GM21390 (cell line): ENCODE measurements around the gene CASKIN1.
"Not testable (repeated sequence)": the region's sequence is repeated elsewhere in the genome, so short reads cannot be mapped to it uniquely, and the experiment has no call there.

Experiments
- ATAC-seq: cut with Tn5 transposase; IDR thresholded peaks from one replicate; pipeline ENCODE4 v1.9.1; 2021; ENCODE audit not compliant: unreplicated experiment

CASKIN1 gene, protein sequence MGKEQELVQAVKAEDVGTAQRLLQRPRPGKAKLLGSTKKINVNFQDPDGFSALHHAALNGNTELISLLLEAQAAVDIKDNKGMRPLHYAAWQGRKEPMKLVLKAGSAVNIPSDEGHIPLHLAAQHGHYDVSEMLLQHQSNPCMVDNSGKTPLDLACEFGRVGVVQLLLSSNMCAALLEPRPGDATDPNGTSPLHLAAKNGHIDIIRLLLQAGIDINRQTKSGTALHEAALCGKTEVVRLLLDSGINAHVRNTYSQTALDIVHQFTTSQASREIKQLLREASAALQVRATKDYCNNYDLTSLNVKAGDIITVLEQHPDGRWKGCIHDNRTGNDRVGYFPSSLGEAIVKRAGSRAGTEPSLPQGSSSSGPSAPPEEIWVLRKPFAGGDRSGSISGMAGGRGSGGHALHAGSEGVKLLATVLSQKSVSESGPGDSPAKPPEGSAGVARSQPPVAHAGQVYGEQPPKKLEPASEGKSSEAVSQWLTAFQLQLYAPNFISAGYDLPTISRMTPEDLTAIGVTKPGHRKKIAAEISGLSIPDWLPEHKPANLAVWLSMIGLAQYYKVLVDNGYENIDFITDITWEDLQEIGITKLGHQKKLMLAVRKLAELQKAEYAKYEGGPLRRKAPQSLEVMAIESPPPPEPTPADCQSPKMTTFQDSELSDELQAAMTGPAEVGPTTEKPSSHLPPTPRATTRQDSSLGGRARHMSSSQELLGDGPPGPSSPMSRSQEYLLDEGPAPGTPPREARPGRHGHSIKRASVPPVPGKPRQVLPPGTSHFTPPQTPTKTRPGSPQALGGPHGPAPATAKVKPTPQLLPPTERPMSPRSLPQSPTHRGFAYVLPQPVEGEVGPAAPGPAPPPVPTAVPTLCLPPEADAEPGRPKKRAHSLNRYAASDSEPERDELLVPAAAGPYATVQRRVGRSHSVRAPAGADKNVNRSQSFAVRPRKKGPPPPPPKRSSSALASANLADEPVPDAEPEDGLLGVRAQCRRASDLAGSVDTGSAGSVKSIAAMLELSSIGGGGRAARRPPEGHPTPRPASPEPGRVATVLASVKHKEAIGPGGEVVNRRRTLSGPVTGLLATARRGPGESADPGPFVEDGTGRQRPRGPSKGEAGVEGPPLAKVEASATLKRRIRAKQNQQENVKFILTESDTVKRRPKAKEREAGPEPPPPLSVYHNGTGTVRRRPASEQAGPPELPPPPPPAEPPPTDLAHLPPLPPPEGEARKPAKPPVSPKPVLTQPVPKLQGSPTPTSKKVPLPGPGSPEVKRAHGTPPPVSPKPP (N-terminal part only)

DNA sequence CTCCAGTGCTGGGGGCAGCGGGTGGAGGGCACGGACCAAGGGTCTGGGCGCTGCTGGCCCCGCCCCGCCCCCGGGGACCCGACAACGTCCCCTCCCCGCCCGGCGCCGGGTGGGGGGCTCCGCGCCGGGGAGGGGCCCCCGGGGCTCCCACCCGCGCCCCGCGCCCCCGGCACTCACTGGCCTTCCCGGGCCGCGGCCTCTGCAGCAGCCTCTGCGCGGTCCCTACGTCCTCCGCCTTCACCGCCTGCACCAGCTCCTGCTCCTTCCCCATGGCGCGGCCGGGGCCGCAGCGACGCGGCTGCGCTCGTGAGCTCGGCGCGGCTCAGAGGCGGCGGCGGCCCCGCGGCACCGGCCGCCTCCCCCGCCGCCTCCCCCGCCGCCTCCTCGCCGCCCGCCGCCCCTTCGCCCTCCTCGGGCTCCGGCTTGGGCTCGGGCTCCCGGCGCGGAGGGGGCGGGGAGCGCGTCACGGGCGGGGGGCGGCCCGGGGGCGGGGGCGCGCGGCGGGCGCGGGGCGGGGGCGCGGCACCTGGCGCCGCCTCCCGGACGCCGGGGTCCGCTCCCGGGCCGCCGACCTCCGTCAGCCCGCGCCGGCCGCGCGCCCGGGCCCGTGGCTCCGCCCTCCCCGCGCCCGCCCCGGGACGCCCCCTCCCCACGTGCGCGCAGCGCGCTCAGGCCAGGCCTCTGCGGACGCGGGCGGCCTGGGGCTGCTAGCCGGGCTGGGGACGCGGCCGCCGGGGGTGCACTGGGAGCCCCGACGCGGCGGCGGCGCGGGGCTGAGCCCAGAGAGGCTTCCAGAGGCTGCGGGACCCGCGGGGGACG is at the start of gene CASKIN1:
Gene CASKIN1, minus strand, starts transcription at position 444 of the 819 bp plus-strand sequence. Its CDS starts 173 bp downstream, at position 271.
- no peak for ATAC-seq

DNA sequence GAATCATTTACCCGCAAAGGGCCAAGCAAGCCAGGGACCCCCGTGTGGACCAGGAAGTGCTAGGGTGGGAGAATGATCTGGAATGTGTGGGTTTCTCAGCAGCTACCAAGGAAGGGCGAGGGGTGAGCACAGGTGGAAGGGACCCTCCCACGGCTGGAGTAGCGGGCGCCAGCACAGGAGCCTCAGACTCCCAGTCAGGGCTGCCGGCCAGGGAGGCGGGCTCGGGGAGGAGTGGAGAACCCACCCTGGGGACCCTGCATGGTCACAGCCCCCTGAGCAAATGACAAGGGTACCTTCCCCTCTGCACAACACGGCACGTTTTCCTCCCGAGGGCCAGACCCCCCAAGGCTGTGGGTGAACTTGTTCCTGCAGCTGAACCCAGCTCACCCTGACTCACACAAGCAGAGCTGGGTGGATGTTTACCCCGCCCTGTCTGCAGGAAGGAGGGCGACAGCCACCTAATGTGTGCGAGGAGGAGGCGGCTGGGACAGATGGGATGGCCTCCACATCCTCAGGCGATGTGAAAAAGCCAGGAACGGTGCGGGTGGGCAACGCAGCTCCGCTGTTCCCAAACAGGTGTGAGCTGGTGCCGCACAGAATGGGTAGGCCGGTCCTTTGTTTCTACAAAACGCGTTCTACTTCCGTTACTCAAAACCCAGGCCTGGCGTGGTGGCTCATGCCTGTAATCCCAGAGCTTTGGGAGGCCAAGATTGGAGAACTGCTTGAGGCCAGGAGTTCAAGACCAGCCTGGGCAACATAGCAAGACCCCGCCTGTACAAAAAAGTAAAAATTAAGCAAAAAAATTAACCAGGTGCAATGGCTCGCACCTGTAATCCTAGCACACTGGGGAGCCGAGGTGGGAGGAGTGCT is 48.8 kb upstream of the CASKIN1 start:
- ATAC-seq, result no peak

DNA sequence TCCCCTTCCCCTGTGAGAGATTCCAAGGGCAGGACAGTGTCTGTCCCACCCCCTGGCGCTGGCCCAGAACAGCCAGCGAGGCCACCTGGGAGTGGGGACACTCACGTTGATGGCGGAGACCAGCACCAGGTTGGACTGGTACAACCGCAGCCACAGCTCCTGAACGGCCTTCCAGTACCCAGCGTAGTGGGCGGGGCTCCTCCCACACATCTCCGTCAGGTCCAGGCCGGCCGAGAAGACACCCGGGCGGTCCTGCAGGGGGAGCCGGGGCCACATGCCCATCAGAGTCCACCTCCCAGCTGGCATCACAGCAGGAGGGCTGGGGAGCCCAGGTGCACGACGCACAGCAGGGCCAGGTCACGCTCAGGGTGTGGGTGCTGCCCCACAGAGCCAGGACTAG is 47.9 kb upstream of the CASKIN1 start:
- no peak for ATAC-seq

DNA sequence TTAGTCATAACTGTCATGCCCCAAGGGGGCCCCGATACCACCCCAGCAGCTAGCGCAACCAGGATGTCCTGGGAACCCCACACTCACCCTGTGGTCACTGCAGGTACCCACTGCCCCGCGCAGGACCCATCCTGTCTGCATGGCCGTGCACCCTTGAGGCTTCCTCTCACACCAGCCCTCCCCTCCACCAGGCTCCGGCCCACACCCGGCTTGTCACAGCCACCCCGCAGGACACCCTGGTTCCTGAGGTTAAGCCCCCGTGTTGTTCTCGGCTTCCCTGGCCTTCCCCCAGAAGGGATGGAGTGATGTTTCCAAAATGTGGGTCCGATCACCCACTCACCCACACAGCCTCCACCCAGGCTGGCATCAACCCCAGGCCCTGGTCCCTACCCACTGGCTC is 47.4 kb upstream of the CASKIN1 start:
- ATAC-seq, result no peak

DNA sequence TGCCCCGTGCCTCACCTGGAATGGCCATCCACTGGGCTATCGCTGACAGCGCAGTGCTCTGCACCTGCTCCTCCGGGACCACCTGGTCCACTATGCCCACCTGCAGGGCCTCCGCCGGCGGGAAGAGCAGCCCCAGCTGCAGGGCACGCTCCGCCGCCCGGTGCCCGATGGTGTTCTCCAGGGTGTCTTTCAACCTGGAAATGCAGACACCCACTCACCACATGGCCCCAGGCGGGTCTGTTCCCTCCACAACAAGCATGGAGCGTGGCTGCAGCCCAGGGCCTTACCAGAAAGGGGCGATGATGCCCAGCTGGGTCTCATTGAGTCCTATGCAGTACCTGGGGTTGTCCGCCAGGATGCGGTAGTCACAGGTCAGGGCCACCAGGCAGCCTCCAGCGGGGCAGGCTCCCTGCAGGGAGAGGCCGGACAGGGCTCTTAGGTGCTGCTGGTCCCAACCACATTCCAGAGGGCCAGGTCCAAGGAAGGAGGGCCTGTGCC is 46.7 kb upstream of the CASKIN1 start:
- no peak for ATAC-seq

DNA sequence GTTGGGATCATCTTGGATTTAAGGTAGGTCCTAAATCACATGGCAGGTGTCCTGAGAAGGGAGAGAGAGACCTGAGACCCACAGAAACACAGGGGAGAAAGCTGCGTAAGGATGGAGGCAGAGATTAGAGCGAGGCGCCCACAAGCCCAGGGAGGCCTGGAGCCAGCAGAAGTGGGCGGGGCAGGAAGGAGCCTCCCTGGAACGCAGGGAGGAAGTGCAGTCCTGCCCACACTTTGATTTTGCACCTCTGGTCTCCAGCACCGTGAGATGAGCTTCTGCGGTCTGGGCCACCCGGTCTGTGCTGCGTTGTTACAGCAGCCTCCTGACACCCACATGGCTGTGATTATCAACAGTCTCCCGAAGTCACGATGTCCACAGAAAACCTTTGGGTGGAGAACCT is 46.2 kb upstream of the CASKIN1 start:
- ATAC-seq, result no peak

DNA sequence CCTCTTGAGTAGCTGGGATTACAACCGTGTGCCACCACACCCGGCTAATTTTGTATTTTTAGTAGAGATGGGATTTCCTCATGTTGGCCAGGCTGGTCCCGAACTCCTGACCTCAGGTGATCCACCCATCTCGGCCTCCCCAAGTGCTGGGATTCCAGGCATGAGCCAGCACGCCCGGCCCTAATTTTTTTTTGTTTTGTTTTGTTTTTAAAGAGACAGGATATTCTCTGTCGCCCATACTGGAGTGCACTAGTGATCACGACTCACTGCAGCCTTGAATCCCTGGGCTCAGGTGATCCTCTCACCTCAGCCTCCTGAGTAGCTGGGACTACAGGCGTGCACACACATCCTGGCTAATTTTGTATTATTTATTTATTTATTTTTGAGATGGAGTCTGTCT is 43.9 kb upstream of the CASKIN1 start:
- not testable (repeated sequence) for ATAC-seq

DNA sequence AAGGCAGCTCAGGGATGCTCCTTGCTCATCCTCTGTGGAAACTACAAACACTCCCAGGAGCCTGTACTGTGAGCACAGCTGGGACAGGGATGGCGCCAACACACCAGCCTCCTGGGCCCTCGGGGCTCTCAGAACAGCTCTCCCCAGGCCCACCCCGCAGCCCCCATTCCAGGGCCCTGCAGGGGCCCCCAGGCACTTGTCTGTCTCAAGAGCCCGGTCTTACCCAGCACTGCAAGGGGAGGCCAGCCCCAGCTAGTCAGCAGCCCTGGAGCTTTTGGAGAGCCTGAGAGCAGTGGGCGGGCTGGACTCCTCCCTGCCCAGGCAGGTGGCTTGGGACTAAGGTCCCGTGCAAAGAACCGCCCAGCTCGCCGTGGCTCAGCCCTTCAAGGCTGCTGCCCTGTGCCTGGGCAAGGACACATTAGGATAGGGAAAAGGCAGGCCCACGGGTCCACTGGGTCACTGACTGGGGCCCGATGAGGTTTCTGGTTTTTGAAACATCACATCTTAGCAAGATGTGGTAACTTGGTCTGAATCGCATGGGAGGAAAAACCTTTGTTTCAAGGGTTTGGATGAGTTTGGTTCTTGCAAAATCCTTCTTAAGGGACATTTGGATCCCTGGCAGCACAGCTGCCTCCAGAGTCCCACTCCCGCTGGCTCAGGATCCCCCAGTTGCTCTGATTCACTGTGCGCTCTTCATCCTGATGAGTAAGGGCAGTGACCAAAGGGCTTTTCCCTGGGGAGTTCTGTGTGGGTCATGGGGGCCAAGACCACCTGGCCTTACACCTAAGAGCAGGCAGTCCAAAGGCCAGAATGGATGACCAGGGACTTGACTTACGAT is 42.7 kb upstream of the CASKIN1 start:
- ATAC-seq, result no peak

DNA sequence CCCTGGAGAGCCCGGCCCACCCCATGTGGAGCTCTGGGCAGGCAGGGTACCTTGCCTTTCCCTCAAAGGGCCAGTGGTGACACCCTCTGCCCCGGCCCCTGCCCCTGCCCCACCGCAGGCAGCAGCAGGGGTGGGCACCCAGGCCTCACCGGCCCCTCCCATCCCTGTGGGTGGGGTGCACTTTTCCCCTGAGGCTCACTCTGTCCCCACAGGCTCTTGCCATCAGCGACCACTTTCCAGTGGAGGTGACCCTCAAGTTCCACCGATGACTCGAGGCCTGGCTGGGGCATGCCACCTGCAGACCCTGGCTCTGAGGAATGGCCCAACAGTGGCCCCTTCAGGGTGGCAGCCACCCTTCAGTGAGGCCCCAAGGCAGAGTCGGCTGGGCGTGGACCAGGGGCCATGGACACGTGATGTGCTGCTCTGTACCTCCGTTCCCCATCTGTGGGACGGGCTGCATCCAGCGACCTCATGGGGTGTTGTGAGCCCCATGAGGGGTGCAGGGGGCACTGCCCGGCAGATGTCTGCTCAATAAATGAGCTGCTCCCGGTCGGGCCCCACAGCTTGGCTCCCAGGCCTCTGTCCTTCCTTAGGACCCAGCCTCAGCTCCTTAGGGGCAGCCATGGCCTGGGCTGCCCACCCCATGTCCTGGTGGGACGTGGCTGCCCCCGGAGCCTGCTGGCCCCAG is 41.9 kb upstream of the CASKIN1 start:
- no peak for ATAC-seq

DNA sequence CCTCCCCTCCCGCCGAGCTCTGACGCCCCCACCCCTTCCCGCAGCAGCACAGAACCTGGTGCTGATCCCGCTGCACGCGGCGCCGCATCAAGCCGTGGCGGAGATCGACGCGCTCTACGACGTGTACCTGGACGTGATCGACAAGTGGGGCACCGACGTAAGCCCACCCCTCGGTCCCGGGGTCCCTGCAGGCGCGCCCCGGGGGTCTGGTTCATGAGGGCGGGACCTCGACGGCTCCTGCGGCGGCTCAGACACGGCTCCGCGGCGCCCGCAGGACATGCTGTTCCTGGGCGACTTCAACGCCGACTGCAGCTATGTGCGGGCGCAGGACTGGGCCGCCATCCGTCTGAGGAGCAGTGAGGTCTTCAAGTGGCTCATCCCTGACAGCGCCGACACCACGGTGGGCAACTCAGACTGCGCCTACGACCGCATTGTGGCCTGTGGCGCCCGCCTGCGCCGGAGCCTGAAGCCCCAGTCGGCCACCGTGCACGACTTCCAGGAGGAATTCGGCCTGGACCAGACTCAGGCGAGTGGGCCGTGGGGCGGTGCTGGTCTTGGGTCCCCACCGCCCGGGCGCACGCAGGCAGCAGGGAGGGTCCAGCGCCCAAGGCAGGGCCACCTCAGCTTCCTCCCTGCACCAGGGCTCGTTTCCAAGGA is 41.2 kb upstream of the CASKIN1 start:
- no peak for ATAC-seq

DNA sequence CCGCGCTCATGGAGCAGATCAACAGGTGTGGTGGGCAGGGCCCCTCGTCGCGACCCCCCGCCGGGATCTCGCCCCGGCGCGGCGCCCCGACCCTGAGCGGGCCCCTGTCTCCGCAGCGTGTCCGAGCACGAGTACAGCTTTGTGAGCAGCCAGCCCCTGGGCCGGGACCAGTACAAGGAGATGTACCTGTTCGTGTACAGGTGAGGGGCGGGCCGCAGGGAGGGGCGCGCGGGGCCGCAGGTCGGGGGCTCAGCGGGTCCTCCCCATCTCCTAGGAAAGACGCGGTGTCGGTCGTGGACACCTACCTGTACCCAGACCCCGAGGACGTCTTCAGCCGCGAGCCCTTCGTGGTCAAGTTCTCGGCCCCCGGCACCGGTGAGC is 40.7 kb upstream of the CASKIN1 start:
- no peak for ATAC-seq

DNA sequence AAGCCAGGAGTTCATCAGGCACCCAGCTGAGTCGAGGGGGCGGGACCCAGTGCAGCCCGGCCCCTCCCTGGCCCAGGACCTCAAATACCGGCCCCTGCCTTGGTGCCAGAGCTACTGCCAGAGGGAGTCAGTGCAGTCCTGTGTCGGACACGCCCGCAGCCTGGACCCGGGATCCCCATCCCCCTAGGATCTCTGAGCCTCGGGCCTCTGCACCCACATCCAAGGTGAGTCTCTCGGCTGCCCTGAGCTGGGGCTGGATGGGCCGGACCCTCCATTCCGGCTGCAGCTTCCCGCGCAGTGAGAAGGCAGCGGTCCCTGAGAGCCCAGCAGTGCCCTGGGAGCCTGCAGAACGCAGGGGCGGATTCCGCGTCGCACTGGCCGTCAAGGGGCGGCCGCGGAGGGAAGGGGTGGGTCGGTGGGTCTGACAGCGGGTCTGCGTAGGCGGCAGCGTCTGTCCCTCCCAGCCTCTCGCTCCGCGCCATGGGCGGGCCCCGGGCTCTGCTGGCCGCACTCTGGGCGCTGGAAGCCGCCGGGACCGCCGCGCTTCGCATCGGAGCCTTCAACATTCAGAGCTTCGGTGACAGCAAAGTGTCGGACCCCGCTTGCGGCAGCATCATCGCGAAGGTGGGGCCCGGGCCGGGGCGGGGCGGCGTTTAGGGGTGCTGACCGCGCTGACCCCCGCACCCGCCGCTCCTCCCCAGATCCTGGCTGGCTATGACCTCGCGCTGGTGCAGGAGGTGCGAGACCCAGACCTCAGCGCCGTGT is 40.1 kb upstream of the CASKIN1 start, which contains the start of gene DNASE1L2:
Gene DNASE1L2, plus strand, starts transcription at position 108 of the 765 bp plus-strand sequence. Its CDS starts 373 bp downstream, at position 481.
- no peak for ATAC-seq

DNA sequence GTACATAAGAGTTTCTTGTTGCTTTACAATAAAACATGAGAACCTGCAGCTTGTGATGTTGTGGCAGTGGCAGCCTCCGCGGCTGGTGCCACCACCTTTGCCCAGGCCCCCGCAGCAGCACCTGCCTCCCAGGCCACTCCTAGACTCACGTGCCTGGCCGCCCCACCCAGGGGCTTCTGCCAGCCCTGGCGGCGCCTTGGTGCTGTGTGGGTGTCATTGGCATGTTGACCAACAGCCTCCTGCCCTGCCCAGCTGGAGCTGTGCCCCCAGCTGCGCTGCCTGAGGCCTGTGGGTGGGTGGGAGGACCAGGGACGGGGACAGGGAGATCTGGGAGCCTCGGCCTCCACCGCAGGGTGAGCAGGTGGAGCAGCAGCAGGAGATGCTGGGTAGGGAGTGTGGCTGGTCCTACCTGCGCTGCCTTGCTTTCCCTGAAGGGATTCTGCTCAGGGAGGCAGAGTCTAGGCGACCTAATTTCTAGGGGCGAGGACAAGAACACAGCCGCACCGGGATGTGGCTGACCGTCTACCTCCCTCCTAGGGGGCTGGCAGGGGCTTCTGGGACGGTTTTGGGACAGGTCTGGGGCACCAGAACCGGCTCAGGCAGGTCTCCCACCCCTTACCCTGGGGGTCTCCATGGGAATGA is 39.4 kb upstream of the CASKIN1 start:
- ATAC-seq, result no peak

DNA sequence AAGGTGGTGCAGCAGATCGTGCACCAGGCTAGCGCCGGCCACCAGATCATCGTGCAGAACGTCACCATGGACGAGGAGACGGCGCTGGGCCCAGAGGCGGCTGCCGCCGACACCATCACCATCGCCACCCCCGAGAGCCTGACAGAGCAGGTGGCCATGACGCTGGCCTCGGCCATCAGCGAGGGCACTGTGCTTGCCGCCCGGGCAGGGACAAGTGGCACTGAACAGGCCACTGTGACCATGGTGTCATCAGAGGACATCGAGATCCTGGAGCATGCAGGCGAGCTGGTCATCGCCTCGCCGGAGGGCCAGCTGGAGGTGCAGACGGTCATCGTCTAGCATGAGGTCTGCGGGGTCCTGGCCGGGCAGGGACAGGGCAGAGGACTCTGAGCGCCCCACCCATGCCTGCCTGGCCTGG is 38.8 kb upstream of the CASKIN1 start:
- no peak for ATAC-seq

DNA sequence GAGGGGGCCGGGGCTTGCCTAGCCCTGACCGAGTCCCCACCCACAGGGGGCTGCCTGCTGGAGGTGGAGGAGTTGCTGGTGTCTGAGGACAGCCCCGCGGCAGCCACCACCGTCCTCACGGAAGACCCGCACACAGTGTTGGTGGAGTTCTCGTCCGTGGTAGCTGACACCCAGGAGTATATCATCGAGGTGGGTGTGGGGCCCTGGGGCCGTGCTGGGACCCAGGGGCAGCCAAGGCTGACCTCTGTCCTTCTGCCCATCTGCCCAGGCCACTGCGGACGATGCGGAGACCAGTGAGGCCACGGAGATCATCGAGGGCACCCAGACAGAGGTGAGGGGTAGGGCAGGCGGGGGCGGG is 38.4 kb upstream of the CASKIN1 start:
- no peak for ATAC-seq
